HCT116 (cell line): ENCODE data around the gene CFDP1. TPM values are rescaled to one million over a fixed set of nuclear protein-coding genes. Genes with fewer than 3 reads are reported as not detected.

Source experiments
- ATAC-seq: fragments of 200-7000 bp; cut with Tn5 transposase; 2 replicates; pipeline ENCODE4 v1.9.1; 2020; ENCODE audit warnings: mild to moderate bottlenecking, moderate library complexity
- BruUV-seq: library from RNA; stranded (reverse); fragments of 400-500 nt; replicated peaks from 2 replicates; lab custom pipeline; 2021; lab: Mats Ljungman, UMichigan
- CTCF ChIA-PET: fragments of 300-600 bp; sonication (Branson Sonifier 250); formaldehyde crosslinking; loops from one replicate; lab custom pipeline; 2021; ENCODE audit warnings: antibody characterized with exemption; lab: Charles Lee
- POLR2A ChIA-PET: fragments of 300-600, 350-600 bp; sonication (Branson Sonifier 250); formaldehyde crosslinking; loops from one replicate; lab custom pipeline; 2021; ENCODE audit warnings: antibody characterized with exemption; lab: Charles Lee
- RAD21 ChIA-PET, 2 experiments: fragments of 300-600 bp; sonication (Branson Sonifier 250); formaldehyde crosslinking; loops; one replicate each; lab custom pipeline; 2023; ENCODE audit warnings: low total read pairs in 2 of 2; ENCODE audit not compliant: uncharacterized antibody in 2 of 2, unreplicated experiment in 2 of 2, low non-redundant PET in 1 of 2; lab: Charles Lee
- DNase-seq: peaks from one replicate; pipeline ENCODE4 v3.0.0-alpha.2; 2010; ENCODE audit warnings: low read depth, low spot score
- H2AFZ ChIP-seq: fragments of 200-600 bp; shearing (Covaris generic), sonication (generic); 2 replicates; pipeline ENCODE4 v1.6.1; 2017; ENCODE audit warnings: low read depth, mixed run types, mixed read lengths, antibody characterized with exemption, low read length; ENCODE audit not compliant: poor library complexity, severe bottlenecking
- H3K27ac ChIP-seq: 2 replicates; pipeline ENCODE4 v1.5.1; 2012; ENCODE audit warnings: low read depth, low read length
- H3K27me3 ChIP-seq: fragments of 200-600 bp; sonication (generic); 2 replicates; pipeline ENCODE4 v1.6.1; 2016; ENCODE audit warnings: mixed run types, low read length, mixed read lengths; ENCODE audit not compliant: insufficient read depth
- H3K36me3 ChIP-seq, 2 experiments: fragments of 200-500 bp in 1 of 2; fragments of 200-600 bp in 1 of 2; sonication (Bioruptor generic) in 1 of 2; sonication (generic) in 1 of 2; 2 replicates each; pipeline versions ENCODE4 v1.5.1 to v1.6.1; 2014 to 2016; ENCODE audit warnings: low read length in 2 of 2, inconsistent platforms in 1 of 2, mixed read lengths in 1 of 2, mixed run types in 1 of 2; ENCODE audit not compliant: insufficient read depth in 2 of 2, control insufficient read depth in 1 of 2
- H3K4me1 ChIP-seq, 2 experiments: fragments of 200-600 bp in 1 of 2; sonication (generic) in 1 of 2; 2 replicates each; pipeline versions ENCODE4 v1.5.1 to v1.6.1; 2012 to 2017; ENCODE audit warnings: low read length in 2 of 2, inconsistent platforms in 1 of 2, mild to moderate bottlenecking in 1 of 2, mixed read lengths in 1 of 2, mixed run types in 1 of 2, moderate library complexity in 1 of 2; ENCODE audit not compliant: insufficient read depth in 2 of 2, control insufficient read depth in 1 of 2
- H3K4me2 ChIP-seq: fragments of 200-600 bp; sonication (generic); 2 replicates; pipeline ENCODE4 v1.6.1; 2017; ENCODE audit warnings: mixed run types, low read length, mixed read lengths
- H3K4me3 ChIP-seq, 2 experiments: fragments of 200-600 bp in 1 of 2; sonication (generic) in 1 of 2; replicated peaks in 1 of 2; 2 replicates each; pipeline ENCODE4 v1.5.1; 2011 to 2016; ENCODE audit warnings: low read length in 2 of 2, control low read depth in 1 of 2, low read depth in 1 of 2, mild to moderate bottlenecking in 1 of 2, mixed read lengths in 1 of 2, mixed run types in 1 of 2
- H3K79me2 ChIP-seq: fragments of 200-600 bp; sonication (generic); 2 replicates; pipeline ENCODE4 v1.6.1; 2017; ENCODE audit warnings: mild to moderate bottlenecking, mixed run types, low read length, moderate library complexity, mixed read lengths; ENCODE audit not compliant: insufficient read depth
- H3K9ac ChIP-seq: fragments of 200-600 bp; sonication (generic); 2 replicates; pipeline ENCODE4 v1.6.1; 2016; ENCODE audit warnings: low read length, mixed read lengths
- H3K9me2 ChIP-seq: fragments of 200-600 bp; sonication (generic), shearing (Covaris generic); 2 replicates; pipeline ENCODE4 v1.6.1; 2017; ENCODE audit warnings: mixed run types, mild to moderate bottlenecking, moderate library complexity; ENCODE audit not compliant: insufficient read depth
- H3K9me3 ChIP-seq, 2 experiments: fragments of 200-500 bp in 1 of 2; fragments of 200-600 bp in 1 of 2; sonication (Bioruptor generic) in 1 of 2; sonication (generic) in 1 of 2; 2 replicates each; pipeline ENCODE4 v1.6.1; 2014 to 2017; ENCODE audit warnings: low read length in 2 of 2, mixed read lengths in 2 of 2, inconsistent platforms in 1 of 2, low read depth in 1 of 2, mild to moderate bottlenecking in 1 of 2, mixed run types in 1 of 2, moderate library complexity in 1 of 2; ENCODE audit not compliant: control insufficient read depth in 1 of 2, insufficient read depth in 1 of 2
- H4K20me1 ChIP-seq: fragments of 200-600 bp; sonication (generic), shearing (Covaris generic); 2 replicates; pipeline ENCODE4 v1.6.1; 2017; ENCODE audit warnings: mixed run types, mild to moderate bottlenecking, moderate library complexity; ENCODE audit not compliant: insufficient read depth
- ATF3 ChIP-seq: IDR thresholded peaks from 2 replicates; pipeline ENCODE4 v1.6.1; 2012
- CBX3 ChIP-seq: IDR thresholded peaks from 2 replicates; pipeline ENCODE4 v1.6.1; 2012; ENCODE audit warnings: low read depth
- CEBPB ChIP-seq: IDR thresholded peaks from 2 replicates; pipeline ENCODE4 v1.6.1; 2012; ENCODE audit warnings: low read depth
- CTCF ChIP-seq, 3 experiments: fragments of 200-600 bp in 1 of 3; sonication (generic) in 1 of 3; IDR thresholded peaks in 2 of 3; conservative IDR thresholded peaks in 1 of 3; 2 replicates each; pipeline ENCODE4 v1.5.1; 2012 to 2017; ENCODE audit warnings: low read depth in 2 of 3, low read length in 2 of 3, antibody characterized with exemption in 1 of 3, borderline replicate concordance in 1 of 3, control low read depth in 1 of 3, mild to moderate bottlenecking in 1 of 3, mixed read lengths in 1 of 3, mixed run types in 1 of 3, moderate library complexity in 1 of 3; ENCODE audit not compliant: insufficient read depth in 1 of 3
- EGR1 ChIP-seq: IDR thresholded peaks from 2 replicates; pipeline ENCODE4 v1.6.1; 2012; ENCODE audit warnings: low read depth
- ELF1 ChIP-seq: IDR thresholded peaks from 2 replicates; pipeline ENCODE4 v1.6.1; 2012; ENCODE audit warnings: low read depth, borderline replicate concordance
- EZH2 ChIP-seq: fragments of 200-600 bp; sonication (generic); IDR thresholded peaks from 2 replicates; pipeline ENCODE4 v1.6.1; 2017; ENCODE audit warnings: antibody characterized with exemption, mixed run types
- FOSL1 ChIP-seq: IDR thresholded peaks from 2 replicates; pipeline ENCODE4 v1.6.1; 2012; ENCODE audit warnings: low read depth
- MAX ChIP-seq: IDR thresholded peaks from 2 replicates; pipeline ENCODE4 v1.6.1; 2012
- POLR2A ChIP-seq: IDR thresholded peaks from 2 replicates; pipeline ENCODE4 v1.7.0; 2011; ENCODE audit warnings: borderline replicate concordance; ENCODE audit not compliant: insufficient read depth, insufficient read length; ENCODE audit errors: extremely low read depth
- SIN3A ChIP-seq: IDR thresholded peaks from 2 replicates; pipeline ENCODE4 v1.6.1; 2012; ENCODE audit warnings: low read depth
- SRF ChIP-seq: IDR thresholded peaks from 2 replicates; pipeline ENCODE4 v1.6.1; 2012; ENCODE audit warnings: low read depth
- TCF7L2 ChIP-seq: IDR thresholded peaks from 2 replicates; pipeline ENCODE4 v1.7.0; 2011; ENCODE audit warnings: borderline replicate concordance, inconsistent platforms; ENCODE audit not compliant: insufficient read depth, insufficient read length; ENCODE audit errors: extremely low read depth
- YY1 ChIP-seq: IDR thresholded peaks from 2 replicates; pipeline ENCODE4 v1.6.1; 2011; ENCODE audit warnings: low read length, low read depth, moderate library complexity, mild to moderate bottlenecking; ENCODE audit not compliant: insufficient replicate concordance; ENCODE audit errors: extremely low read depth
- ZBTB33 ChIP-seq: IDR thresholded peaks from 2 replicates; pipeline ENCODE4 v1.6.1; 2011; ENCODE audit warnings: mild to moderate bottlenecking, low read length, moderate library complexity; ENCODE audit not compliant: insufficient replicate concordance; ENCODE audit errors: extremely low read depth
- ZFX ChIP-seq: fragments of 450-650 bp; IDR thresholded peaks from 2 replicates; pipeline ENCODE4 v1.6.1; 2017
- ZNF274 ChIP-seq: fragments of 200-500 bp; sonication (Bioruptor generic); IDR thresholded peaks from 2 replicates; pipeline ENCODE4 v1.6.1; 2014; ENCODE audit warnings: mild to moderate bottlenecking, low read depth, low read length, inconsistent platforms
- intact Hi-C: fragments of 100-400 bp; cut with micrococcal nuclease; formaldehyde crosslinking; loops from 2 replicates; pipeline ENCODE4 v1.10.0; 2022
- total RNA-seq: library from RNA; stranded (reverse); gene quantifications from one replicate; pipeline ENCODE4 v1.2.1, GENCODE V29; 2021; ENCODE audit not compliant: unreplicated experiment

The CFDP1 gene
- total RNA-seq, 1 experiment from 2014 or later, result 45.3 TPM

GRCh38 chr16:75298267-75298666, 135.0 kb downstream of the CFDP1 start:
- RAD21 ChIA-PET, result no interaction called here
- H3K9me3 ChIP-seq, result no peaks in the 10 kb centered on the region
- H3K79me2 ChIP-seq, result no peaks in the 10 kb centered on the region
- no peak overlapping the region for H3K4me2 ChIP-seq
- CTCF ChIA-PET, result no interaction called here
- H3K36me3 ChIP-seq, result peaks cover 3 to 11% of the 10 kb centered on the region in 2 experiments; a peak in 2 of 4 replicates
- H3K9me2 ChIP-seq, result no peaks in the 10 kb centered on the region
- no peak for ATAC-seq
- no peaks in the 10 kb centered on the region for H3K27me3 ChIP-seq
- no peaks in the 10 kb centered on the region for H4K20me1 ChIP-seq
- intact Hi-C loops, result no loop called here
- TF ChIP-seq SRF (no peak), ATF3 (no peak), ELF1 (no peak), ZFX (no peak), SIN3A (no peak), MAX (no peak)
- TF ChIP-seq, all 23 proteins: peak for 0
- no peak for DNase-seq
- no TSS peak for BruUV-seq
- POLR2A ChIA-PET, result no interaction called here
- Histone ChIP-seq H2AFZ (no peak overlapping the region), H3K4me3 (no peak overlapping the region), H3K4me1 (peaks cover 0 to 1% of the 10 kb centered on the region in 2 experiments; a peak in 1 of 4 replicates), H3K9ac (no peak overlapping the region), H3K27ac (no peak overlapping the region)

GRCh38 chr16:75296606-75297005, 136.7 kb downstream of the CFDP1 start:
- no TSS peak for BruUV-seq
- Histone ChIP-seq H3K4me3 (no peak overlapping the region), H3K9me2 (no peaks in the 10 kb centered on the region), H3K27ac (no peak overlapping the region), H3K27me3 (no peaks in the 10 kb centered on the region), H4K20me1 (no peaks in the 10 kb centered on the region), H3K9me3 (no peaks in the 10 kb centered on the region), H3K36me3 (peaks cover 6 to 8% of the 10 kb centered on the region in 2 experiments; a peak in 2 of 4 replicates), H3K79me2 (no peaks in the 10 kb centered on the region), H3K4me2 (no peak overlapping the region), H3K9ac (no peak overlapping the region), H2AFZ (no peak overlapping the region), H3K4me1 (peaks cover 0 to 8% of the 10 kb centered on the region in 2 experiments; a peak in 1 of 4 replicates)
- POLR2A ChIA-PET, result no interaction called here
- intact Hi-C loops, result no loop called here
- ATAC-seq (no peak), DNase-seq (no peak)
- RAD21 ChIA-PET, result no interaction called here
- CTCF ChIA-PET, result no interaction called here
- no peak for TF ChIP-seq CBX3
- no peak for TF ChIP-seq YY1
- no peak for TF ChIP-seq CTCF (IDR thresholded peaks at IDR 0.05 in 2 of 3, conservative IDR thresholded peaks at IDR 0.05 in 1 of 3; ENCODE audit: borderline replicate concordance in 1 of 3, insufficient read depth in 1 of 3, low read depth in 2 of 3, low read length in 2 of 3)
- TF ChIP-seq FOSL1, result no peak
- TF ChIP-seq SRF, result no peak
- no peak for TF ChIP-seq ZBTB33
- no peak for TF ChIP-seq EGR1
- no peak for TF ChIP-seq EZH2
- TF ChIP-seq MAX, result no peak
- no peak for TF ChIP-seq TCF7L2
- TF ChIP-seq POLR2A, result no peak
- no peak for TF ChIP-seq CEBPB
- no peak for TF ChIP-seq SIN3A
- TF ChIP-seq ZNF274, result no peak
